Anterior cingulate cortex (tissue), 58 donors: Measurements from ENCODE around the gene AEBP2.
A peak's percentile ranks its signal among the peaks of the same experiment; 100 is the strongest.
"Not testable (repeated sequence)": the region's sequence is repeated elsewhere in the genome, so short reads cannot be mapped to it uniquely, and the experiment has no call there.

Experiments used
- DNase-seq, 58 donors: peaks; one replicate each; lab custom pipeline; 2025; lab: John Stamatoyannopoulos, UW

Gene AEBP2

GRCh38 chr12:19421503-19422282 is 17.6 kb upstream of the AEBP2 start:
- no peak for DNase-seq

GRCh38 chr12:19423166-19423930 is 15.9 kb upstream of the AEBP2 start:
- no peak for DNase-seq

- no peak for DNase-seq
Measured at GRCh38 chr12:19428246-19428645, 11.0 kb upstream of the AEBP2 start.

- not testable (repeated sequence) for DNase-seq
Measured at GRCh38 chr12:19429491-19429890, 9.8 kb upstream of the AEBP2 start.

GRCh38 chr12:19430988-19431387 is 8.3 kb upstream of the AEBP2 start:
- no peak for DNase-seq

GRCh38 chr12:19431407-19432308 is 7.6 kb upstream of the AEBP2 start:
- peak in 6 of 58 donors; percentile 2 to 14 (median 6) for DNase-seq

- no peak for DNase-seq
Measured at GRCh38 chr12:19432309-19433170, 6.8 kb upstream of the AEBP2 start.

GRCh38 chr12:19434538-19434937 is 4.8 kb upstream of the AEBP2 start:
- no peak for DNase-seq

GRCh38 chr12:19435831-19436497 is 3.3 kb upstream of the AEBP2 start:
- DNase-seq: no peak

GRCh38 chr12:19436931-19437330 is 2.4 kb upstream of the AEBP2 start:
- DNase-seq: no peak

GRCh38 chr12:19437996-19438395 is 1.3 kb upstream of the AEBP2 start:
- no peak for DNase-seq

- DNase-seq: peak in 46 of 58 donors; percentile 6 to 71 (median 48)
Measured at GRCh38 chr12:19440019-19440858, 947 bp downstream of the AEBP2 start.

GRCh38 chr12:19440916-19441315 is 1.6 kb downstream of the AEBP2 start:
- DNase-seq: no peak

GRCh38 chr12:19443585-19443984 is 4.3 kb downstream of the AEBP2 start:
- no peak for DNase-seq

- DNase-seq: no peak
Measured at GRCh38 chr12:19444097-19444496, 4.8 kb downstream of the AEBP2 start.

- DNase-seq: no peak
Measured at GRCh38 chr12:19447386-19447785, 8.1 kb downstream of the AEBP2 start.

GRCh38 chr12:19449814-19450213 is 10.5 kb downstream of the AEBP2 start:
- no peak for DNase-seq

- DNase-seq: no peak
Measured at GRCh38 chr12:19450362-19450761, 11.1 kb downstream of the AEBP2 start.
